OCI-LY3 (cell line): Measurements from ENCODE around the gene AGAP1.

ENCODE experiments used
- H2AFZ ChIP-seq: fragments of 200-600, 300-600 bp; shearing (Covaris generic); 2 replicates; pipeline ENCODE4 v1.6.0; 2014; ENCODE audit warnings: antibody characterized with exemption, low read depth, low read length
- H3K27ac ChIP-seq: fragments of 200-600, 300-600 bp; sonication (generic); 2 replicates; pipeline ENCODE4 v1.5.1; 2014; ENCODE audit warnings: mild to moderate bottlenecking, low read length, moderate library complexity, mixed read lengths
- H3K27me3 ChIP-seq: fragments of 200-600, 300-600 bp; sonication (generic); 2 replicates; pipeline ENCODE4 v1.6.1; 2014; ENCODE audit warnings: low read depth, low read length, mixed read lengths
- H3K36me3 ChIP-seq: fragments of 200-600, 300-600 bp; sonication (generic); replicated peaks from 2 replicates; pipeline ENCODE3; 2014; ENCODE audit warnings: low read depth, low read length, mixed read lengths
- H3K4me1 ChIP-seq: fragments of 300-600, 200-600 bp; sonication (generic); 2 replicates; pipeline ENCODE4 v1.6.1; 2014; ENCODE audit warnings: low read length, mixed read lengths
- H3K4me2 ChIP-seq: fragments of 200-600, 300-600 bp; sonication (generic); 2 replicates; pipeline ENCODE4 v1.6.1; 2014; ENCODE audit warnings: low read length, mixed read lengths
- H3K4me3 ChIP-seq: fragments of 300-600, 200-600 bp; sonication (generic); 2 replicates; pipeline ENCODE4 v1.5.1; 2014; ENCODE audit warnings: antibody characterized with exemption, mild to moderate bottlenecking, low read length, moderate library complexity
- H3K79me2 ChIP-seq: fragments of 300-600, 200-600 bp; shearing (Covaris generic); 2 replicates; pipeline ENCODE4 v1.6.1; 2014; ENCODE audit warnings: mild to moderate bottlenecking, low read length, mixed read lengths
- H3K9ac ChIP-seq: fragments of 300-600, 200-600 bp; shearing (Covaris generic); 2 replicates; pipeline ENCODE4 v1.6.0; 2014; ENCODE audit warnings: mild to moderate bottlenecking, low read length, moderate library complexity
- H3K9me3 ChIP-seq: fragments of 200-600, 300-600 bp; shearing (Covaris generic); 2 replicates; pipeline ENCODE4 v1.6.1; 2014; ENCODE audit warnings: low read length, mixed read lengths; ENCODE audit not compliant: insufficient read depth
- H4K20me1 ChIP-seq: fragments of 200-600, 300-600 bp; sonication (generic); 2 replicates; pipeline ENCODE4 v1.6.1; 2016; ENCODE audit warnings: low read length, mixed read lengths; ENCODE audit not compliant: insufficient read depth
- EZH2phosphoT487 ChIP-seq: fragments of 200-600 bp; shearing (Covaris generic); IDR thresholded peaks from 2 replicates; pipeline ENCODE4 v1.6.1; 2018; ENCODE audit warnings: antibody characterized with exemption, mixed run types, low read depth
- TF ChIP-seq, protein P1 (sequence below): fragments of 200-600, 300-600 bp; sonication (generic); IDR thresholded peaks from 2 replicates; pipeline ENCODE4 v1.5.1; 2014; ENCODE audit warnings: antibody characterized with exemption, low read length, low read depth

AGAP1 gene

DNA sequence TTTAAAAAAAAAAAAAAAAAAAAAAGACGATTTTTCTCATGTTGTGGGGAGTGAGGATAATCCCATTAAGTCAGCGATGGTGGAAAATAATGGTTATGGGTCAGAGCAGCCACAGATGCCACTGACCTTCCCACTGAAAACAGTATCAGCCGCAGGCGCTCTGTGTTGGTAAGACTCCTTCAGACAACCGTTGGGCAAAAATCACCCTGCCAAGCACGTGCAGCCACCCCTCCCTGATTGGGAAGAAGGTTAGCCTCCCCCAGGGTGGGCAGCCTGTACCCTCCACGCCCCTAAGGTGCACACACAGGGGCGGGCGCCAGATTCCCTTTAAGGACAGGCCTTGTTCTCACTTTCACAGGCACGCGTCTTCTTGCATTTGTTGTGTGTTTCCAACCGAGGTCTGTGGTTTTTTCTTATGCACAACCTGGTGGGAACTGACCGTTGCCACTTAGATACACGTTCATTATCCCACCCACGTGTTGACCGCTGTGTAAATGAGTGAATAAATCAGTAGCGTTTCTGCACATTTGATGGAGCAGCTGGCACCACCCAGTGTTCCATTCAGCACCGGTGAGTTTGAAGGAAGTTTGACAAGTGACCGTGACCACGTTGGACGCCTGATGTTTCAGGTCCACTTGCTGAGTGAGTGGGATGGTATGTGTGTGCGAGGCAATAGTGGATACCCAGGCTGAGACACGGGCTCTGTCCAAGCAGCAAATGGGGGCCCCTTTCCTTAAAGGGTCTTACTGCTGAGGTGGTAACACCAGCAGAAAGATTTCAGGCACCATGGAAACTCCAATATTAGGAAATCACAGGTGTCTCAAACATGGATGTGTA is 476.6 kb downstream of the AGAP1 start:
- Histone ChIP-seq H4K20me1 (no peaks in the 10 kb centered on the region), H3K4me3 (no peak overlapping the region), H3K27ac (no peak overlapping the region), H3K27me3 (no peaks in the 10 kb centered on the region), H3K79me2 (no peaks in the 10 kb centered on the region), H2AFZ (no peak overlapping the region), H3K36me3 (no peaks in the 10 kb centered on the region), H3K9me3 (no peaks in the 10 kb centered on the region), H3K4me2 (no peak overlapping the region), H3K9ac (no peak overlapping the region), H3K4me1 (no peaks in the 10 kb centered on the region)
- TF ChIP-seq, protein P1, sequence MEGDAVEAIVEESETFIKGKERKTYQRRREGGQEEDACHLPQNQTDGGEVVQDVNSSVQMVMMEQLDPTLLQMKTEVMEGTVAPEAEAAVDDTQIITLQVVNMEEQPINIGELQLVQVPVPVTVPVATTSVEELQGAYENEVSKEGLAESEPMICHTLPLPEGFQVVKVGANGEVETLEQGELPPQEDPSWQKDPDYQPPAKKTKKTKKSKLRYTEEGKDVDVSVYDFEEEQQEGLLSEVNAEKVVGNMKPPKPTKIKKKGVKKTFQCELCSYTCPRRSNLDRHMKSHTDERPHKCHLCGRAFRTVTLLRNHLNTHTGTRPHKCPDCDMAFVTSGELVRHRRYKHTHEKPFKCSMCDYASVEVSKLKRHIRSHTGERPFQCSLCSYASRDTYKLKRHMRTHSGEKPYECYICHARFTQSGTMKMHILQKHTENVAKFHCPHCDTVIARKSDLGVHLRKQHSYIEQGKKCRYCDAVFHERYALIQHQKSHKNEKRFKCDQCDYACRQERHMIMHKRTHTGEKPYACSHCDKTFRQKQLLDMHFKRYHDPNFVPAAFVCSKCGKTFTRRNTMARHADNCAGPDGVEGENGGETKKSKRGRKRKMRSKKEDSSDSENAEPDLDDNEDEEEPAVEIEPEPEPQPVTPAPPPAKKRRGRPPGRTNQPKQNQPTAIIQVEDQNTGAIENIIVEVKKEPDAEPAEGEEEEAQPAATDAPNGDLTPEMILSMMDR: no peak
- no peak for TF ChIP-seq EZH2phosphoT487

DNA sequence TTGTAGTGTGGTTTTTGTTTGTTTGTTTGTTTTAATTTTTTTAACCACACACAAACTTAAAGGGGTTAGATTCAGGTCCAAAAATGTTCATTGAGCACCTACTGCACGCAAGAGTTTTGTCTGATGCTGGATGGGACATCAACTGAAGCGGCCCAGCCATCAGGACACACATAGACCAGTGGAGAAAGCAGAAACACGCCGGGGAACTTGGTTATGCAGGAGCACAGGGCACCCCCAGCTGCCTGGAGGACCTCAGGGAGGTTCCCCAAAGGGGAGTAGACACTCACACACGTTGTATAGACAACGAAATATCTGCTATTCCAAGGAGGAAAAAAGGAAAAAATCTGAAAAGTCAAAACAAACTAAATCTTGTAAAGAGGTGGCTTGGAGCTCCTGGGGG is 482.7 kb downstream of the AGAP1 start:
- Histone ChIP-seq H3K27me3 (no peaks in the 10 kb centered on the region), H3K4me3 (no peak overlapping the region), H3K36me3 (no peaks in the 10 kb centered on the region), H3K9ac (no peak overlapping the region), H3K79me2 (no peaks in the 10 kb centered on the region), H3K4me1 (no peaks in the 10 kb centered on the region), H3K9me3 (no peaks in the 10 kb centered on the region), H3K4me2 (no peak overlapping the region), H3K27ac (no peak overlapping the region), H2AFZ (no peak overlapping the region), H4K20me1 (no peaks in the 10 kb centered on the region)
- TF ChIP-seq, protein P1: no peak
- no peak for TF ChIP-seq EZH2phosphoT487

DNA sequence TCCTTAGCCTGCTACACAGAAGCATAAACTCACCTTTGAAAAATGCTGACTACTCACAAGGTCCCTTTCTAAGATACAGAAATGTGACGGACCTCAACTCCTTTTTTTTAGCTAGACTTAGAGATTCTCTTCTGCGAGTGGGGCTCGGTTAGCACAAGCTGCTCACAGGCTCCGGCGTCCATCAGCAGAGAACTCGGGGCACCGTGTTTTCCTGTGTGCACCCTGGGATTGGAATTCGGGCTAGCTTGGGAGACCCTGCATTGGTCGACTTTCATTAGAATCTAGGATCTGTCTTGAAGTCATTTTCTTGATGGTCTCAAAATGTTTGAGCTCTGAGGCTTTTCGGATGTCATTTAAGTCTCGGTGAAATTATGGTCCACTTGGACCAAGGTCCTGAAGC is 483.1 kb downstream of the AGAP1 start:
- TF ChIP-seq EZH2phosphoT487: no peak
- TF ChIP-seq, protein P1: no peak
- Histone ChIP-seq H3K27me3 (no peaks in the 10 kb centered on the region), H3K9ac (no peak overlapping the region), H3K4me1 (no peaks in the 10 kb centered on the region), H3K4me2 (no peak overlapping the region), H3K9me3 (no peaks in the 10 kb centered on the region), H4K20me1 (no peaks in the 10 kb centered on the region), H3K79me2 (no peaks in the 10 kb centered on the region), H2AFZ (no peak overlapping the region), H3K36me3 (no peaks in the 10 kb centered on the region), H3K4me3 (no peak overlapping the region), H3K27ac (no peak overlapping the region)

DNA sequence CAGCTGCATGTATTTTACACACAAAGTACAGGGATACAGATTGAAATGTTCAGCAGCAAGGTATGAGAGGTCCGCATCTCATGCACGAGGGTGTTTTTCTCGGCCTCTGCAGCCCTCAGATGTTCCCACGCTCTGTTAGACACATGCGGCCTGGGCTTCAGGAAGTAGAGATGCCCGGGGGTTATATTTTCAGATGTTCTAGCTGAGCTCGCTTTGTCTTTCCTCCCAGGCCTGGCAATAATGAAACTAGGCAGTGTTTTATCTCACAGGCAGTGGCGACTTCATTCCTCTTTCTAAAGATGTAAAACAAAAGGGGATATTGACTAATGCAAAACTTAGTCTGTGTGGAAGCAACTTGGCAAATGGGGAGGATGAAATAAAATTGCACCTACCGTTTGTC is 483.6 kb downstream of the AGAP1 start:
- Histone ChIP-seq H3K4me1 (no peaks in the 10 kb centered on the region), H4K20me1 (no peaks in the 10 kb centered on the region), H3K27me3 (no peaks in the 10 kb centered on the region), H3K27ac (no peak overlapping the region), H3K9ac (no peak overlapping the region), H3K4me2 (no peak overlapping the region), H3K4me3 (no peak overlapping the region), H3K79me2 (no peaks in the 10 kb centered on the region), H2AFZ (no peak overlapping the region), H3K9me3 (no peaks in the 10 kb centered on the region), H3K36me3 (no peaks in the 10 kb centered on the region)
- TF ChIP-seq EZH2phosphoT487: no peak
- TF ChIP-seq, protein P1: no peak
